ENCODE data around the gene ZNF681.

DNA sequence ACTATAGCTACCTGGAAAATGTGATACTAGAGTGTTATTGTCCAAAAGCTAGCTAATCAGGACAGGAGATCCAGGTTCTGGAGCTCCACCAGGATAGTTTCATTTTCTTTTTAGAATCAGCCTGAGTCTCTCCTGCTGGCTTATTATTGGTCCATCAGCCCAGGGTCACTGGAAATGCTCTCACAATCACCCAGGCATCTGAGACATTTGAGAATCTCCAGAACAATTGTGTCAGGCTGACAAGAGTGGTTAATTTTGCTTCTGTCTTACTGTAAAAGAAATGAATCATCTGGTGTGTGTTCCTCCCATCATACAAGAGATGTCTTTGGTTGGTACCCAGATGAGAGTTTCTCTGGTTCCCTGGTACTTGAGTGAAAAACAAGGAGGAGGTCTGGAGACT lies 43.6 kb upstream of the ZNF681 start:
- TF ChIP-seq POLR2A (IDR thresholded peaks at IDR 0.05; ENCODE audit: low read depth, low read length) = no peak
- TF ChIP-seq POLR2AphosphoS5 (IDR thresholded peaks at IDR 0.05; ENCODE audit: low read depth, low read length) = no peak
